OCI-LY3 (cell line): ENCODE results near the gene INF2.

Experiments used
- CTCF ChIP-seq: fragments of 200-600, 300-600 bp; sonication (generic); IDR thresholded peaks from 2 replicates; pipeline ENCODE4 v1.5.1; 2014; ENCODE audit warnings: antibody characterized with exemption, low read length, low read depth
- EZH2phosphoT487 ChIP-seq: fragments of 200-600 bp; shearing (Covaris generic); IDR thresholded peaks from 2 replicates; pipeline ENCODE4 v1.6.1; 2018; ENCODE audit warnings: antibody characterized with exemption, mixed run types, low read depth

- TF ChIP-seq CTCF (no peak), EZH2phosphoT487 (no peak)
These were observed 45.2 kb downstream of the INF2 start for GRCh38 chr14:104734601-104734990.
